ENCODE measurements around the gene CNOT3.

DNA sequence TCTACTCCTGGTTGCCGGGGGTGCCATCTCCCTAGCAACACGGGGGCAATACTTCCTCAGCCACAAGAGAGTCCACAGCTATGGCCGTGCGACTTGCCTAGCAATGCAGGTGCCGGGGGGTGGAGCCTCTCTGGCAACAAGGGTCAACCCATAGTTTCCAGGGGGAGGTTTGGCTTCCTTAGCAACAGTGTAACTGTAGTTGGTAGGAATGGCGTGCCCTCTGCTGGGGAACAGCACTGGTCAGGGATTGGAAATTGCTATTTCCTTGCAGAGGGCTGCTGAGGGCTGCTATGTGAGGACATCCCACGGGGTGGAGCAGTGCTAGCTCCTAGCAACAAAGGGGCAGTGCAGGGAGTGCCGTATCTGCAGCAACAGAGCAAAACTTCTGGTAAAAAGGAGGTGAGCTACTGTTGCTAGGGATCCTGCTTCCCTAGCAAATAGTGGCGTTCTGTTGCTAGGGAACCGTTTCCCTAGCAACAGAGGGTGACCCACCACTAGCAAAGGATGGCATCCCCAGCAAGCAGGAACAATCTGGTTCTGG lies 42.4 kb downstream of the CNOT3 start:
- TF ChIP-seq NKX3-1 (CRISPR knock-in tag; IDR thresholded peaks at IDR 0.05) (no peak), KAT8 (CRISPR knock-in tag; IDR thresholded peaks at IDR 0.05) (no peak), ARNT (IDR thresholded peaks at IDR 0.05) (no peak), ZFP1 (CRISPR knock-in tag; IDR thresholded peaks at IDR 0.05) (no peak), SP2 (CRISPR knock-in tag; IDR thresholded peaks at IDR 0.05) (no peak)
- TF ChIP-seq, protein P1, sequence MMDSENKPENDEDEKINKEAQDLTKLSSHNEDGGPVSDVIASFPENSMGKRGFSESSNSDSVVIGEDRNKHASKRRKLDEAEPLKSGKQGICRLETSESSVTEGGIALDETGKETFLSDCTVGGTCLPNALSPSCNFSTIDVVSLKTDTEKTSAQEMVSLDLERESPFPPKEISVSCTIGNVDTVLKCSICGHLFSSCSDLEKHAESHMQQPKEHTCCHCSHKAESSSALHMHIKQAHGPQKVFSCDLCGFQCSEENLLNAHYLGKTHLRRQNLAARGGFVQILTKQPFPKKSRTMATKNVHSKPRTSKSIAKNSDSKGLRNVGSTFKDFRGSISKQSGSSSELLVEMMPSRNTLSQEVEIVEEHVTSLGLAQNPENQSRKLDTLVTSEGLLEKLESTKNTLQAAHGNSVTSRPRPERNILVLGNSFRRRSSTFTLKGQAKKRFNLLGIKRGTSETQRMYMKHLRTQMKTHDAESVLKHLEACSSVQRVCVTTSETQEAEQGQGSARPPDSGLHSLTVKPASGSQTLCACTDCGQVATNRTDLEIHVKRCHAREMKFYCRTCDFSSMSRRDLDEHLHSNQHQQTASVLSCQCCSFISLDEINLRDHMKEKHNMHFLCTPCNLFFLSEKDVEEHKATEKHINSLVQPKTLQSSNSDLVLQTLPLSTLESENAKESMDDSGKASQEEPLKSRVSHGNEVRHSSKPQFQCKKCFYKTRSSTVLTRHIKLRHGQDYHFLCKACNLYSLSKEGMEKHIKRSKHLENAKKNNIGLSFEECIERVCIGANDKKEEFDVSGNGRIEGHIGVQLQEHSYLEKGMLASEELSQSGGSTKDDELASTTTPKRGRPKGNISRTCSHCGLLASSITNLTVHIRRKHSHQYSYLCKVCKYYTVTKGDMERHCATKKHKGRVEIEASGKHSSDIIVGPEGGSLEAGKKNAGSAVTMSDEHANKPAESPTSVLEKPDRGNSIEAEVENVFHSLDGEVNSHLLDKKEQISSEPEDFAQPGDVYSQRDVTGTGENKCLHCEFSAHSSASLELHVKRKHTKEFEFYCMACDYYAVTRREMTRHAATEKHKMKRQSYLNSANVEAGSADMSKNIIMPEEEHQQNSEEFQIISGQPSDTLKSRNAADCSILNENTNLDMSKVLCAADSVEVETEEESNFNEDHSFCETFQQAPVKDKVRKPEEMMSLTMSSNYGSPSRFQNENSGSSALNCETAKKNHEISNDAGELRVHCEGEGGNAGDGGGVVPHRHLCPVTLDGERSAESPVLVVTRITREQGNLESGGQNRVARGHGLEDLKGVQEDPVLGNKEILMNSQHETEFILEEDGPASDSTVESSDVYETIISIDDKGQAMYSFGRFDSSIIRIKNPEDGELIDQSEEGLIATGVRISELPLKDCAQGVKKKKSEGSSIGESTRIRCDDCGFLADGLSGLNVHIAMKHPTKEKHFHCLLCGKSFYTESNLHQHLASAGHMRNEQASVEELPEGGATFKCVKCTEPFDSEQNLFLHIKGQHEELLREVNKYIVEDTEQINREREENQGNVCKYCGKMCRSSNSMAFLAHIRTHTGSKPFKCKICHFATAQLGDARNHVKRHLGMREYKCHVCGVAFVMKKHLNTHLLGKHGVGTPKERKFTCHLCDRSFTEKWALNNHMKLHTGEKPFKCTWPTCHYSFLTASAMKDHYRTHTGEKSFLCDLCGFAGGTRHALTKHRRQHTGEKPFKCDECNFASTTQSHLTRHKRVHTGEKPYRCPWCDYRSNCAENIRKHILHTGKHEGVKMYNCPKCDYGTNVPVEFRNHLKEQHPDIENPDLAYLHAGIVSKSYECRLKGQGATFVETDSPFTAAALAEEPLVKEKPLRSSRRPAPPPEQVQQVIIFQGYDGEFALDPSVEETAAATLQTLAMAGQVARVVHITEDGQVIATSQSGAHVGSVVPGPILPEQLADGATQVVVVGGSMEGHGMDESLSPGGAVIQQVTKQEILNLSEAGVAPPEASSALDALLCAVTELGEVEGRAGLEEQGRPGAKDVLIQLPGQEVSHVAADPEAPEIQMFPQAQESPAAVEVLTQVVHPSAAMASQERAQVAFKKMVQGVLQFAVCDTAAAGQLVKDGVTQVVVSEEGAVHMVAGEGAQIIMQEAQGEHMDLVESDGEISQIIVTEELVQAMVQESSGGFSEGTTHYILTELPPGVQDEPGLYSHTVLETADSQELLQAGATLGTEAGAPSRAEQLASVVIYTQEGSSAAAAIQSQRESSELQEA (CRISPR knock-in tag; IDR thresholded peaks at IDR 0.05; ENCODE audit: not compliant biosample characterization) = no peak
- TF ChIP-seq, protein P2, sequence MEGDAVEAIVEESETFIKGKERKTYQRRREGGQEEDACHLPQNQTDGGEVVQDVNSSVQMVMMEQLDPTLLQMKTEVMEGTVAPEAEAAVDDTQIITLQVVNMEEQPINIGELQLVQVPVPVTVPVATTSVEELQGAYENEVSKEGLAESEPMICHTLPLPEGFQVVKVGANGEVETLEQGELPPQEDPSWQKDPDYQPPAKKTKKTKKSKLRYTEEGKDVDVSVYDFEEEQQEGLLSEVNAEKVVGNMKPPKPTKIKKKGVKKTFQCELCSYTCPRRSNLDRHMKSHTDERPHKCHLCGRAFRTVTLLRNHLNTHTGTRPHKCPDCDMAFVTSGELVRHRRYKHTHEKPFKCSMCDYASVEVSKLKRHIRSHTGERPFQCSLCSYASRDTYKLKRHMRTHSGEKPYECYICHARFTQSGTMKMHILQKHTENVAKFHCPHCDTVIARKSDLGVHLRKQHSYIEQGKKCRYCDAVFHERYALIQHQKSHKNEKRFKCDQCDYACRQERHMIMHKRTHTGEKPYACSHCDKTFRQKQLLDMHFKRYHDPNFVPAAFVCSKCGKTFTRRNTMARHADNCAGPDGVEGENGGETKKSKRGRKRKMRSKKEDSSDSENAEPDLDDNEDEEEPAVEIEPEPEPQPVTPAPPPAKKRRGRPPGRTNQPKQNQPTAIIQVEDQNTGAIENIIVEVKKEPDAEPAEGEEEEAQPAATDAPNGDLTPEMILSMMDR (CRISPR knock-in tag; IDR thresholded peaks at IDR 0.05) = peak; percentile 53
- TF ChIP-seq, protein P3, sequence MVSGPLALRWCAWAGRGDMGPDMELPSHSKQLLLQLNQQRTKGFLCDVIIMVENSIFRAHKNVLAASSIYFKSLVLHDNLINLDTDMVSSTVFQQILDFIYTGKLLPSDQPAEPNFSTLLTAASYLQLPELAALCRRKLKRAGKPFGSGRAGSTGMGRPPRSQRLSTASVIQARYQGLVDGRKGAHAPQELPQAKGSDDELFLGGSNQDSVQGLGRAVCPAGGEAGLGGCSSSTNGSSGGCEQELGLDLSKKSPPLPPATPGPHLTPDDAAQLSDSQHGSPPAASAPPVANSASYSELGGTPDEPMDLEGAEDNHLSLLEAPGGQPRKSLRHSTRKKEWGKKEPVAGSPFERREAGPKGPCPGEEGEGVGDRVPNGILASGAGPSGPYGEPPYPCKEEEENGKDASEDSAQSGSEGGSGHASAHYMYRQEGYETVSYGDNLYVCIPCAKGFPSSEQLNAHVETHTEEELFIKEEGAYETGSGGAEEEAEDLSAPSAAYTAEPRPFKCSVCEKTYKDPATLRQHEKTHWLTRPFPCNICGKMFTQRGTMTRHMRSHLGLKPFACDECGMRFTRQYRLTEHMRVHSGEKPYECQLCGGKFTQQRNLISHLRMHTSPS (CRISPR knock-in tag; IDR thresholded peaks at IDR 0.05; ENCODE audit: low read depth) = no peak

Data from HepG2 (cell line).